GM21723 (cell line): ENCODE results near the gene SP1.
"Not testable (repeated sequence)": the region's sequence is repeated elsewhere in the genome, so short reads cannot be mapped to it uniquely, and the experiment has no call there.

Experiments used
- ATAC-seq: cut with Tn5 transposase; IDR thresholded peaks from one replicate; pipeline ENCODE4 v1.9.1; 2021; ENCODE audit warnings: mild to moderate bottlenecking, moderate library complexity; ENCODE audit not compliant: unreplicated experiment

Gene SP1

GRCh38 chr12:53380104-53380793, at the start of gene SP1:
SP1 (plus strand) TSS chr12:53380176; CDS start chr12:53380292, 116 bp downstream.
- peak; percentile 50 for ATAC-seq

- no peak for ATAC-seq
These were observed 49.3 kb upstream of the SP1 start for GRCh38 chr12:53330671-53331070.

GRCh38 chr12:53332339-53332738, 47.6 kb upstream of the SP1 start:
- ATAC-seq, result not testable (repeated sequence)

GRCh38 chr12:53332744-53333143, 47.2 kb upstream of the SP1 start:
- no peak for ATAC-seq

- ATAC-seq, result no peak
These were observed 46.7 kb upstream of the SP1 start for GRCh38 chr12:53333289-53333688.

GRCh38 chr12:53333845-53334244, 46.1 kb upstream of the SP1 start:
- no peak for ATAC-seq

GRCh38 chr12:53334822-53335221, 45.2 kb upstream of the SP1 start:
- ATAC-seq, result no peak

- ATAC-seq, result no peak
These were observed 43.7 kb upstream of the SP1 start, which contains the start of gene SP7 for GRCh38 chr12:53336181-53336681. SP7 (minus strand) TSS chr12:53336354; CDS start chr12:53335646, 708 bp downstream.

- no peak for ATAC-seq
These were observed 42.0 kb upstream of the SP1 start for GRCh38 chr12:53338017-53338416.

GRCh38 chr12:53338916-53339315, 41.1 kb upstream of the SP1 start:
- ATAC-seq, result no peak

- ATAC-seq, result no peak
These were observed 39.6 kb upstream of the SP1 start for GRCh38 chr12:53340398-53340797.

GRCh38 chr12:53343449-53343848, 36.5 kb upstream of the SP1 start:
- ATAC-seq, result no peak

GRCh38 chr12:53343969-53344368, 36.0 kb upstream of the SP1 start:
- no peak for ATAC-seq

- ATAC-seq, result no peak
These were observed 35.5 kb upstream of the SP1 start for GRCh38 chr12:53344487-53344823.

GRCh38 chr12:53344824-53345485, 35.0 kb upstream of the SP1 start:
- peak; percentile 70 for ATAC-seq

GRCh38 chr12:53345486-53346188, 34.3 kb upstream of the SP1 start:
- peak; percentile 24 for ATAC-seq

- ATAC-seq, result no peak
These were observed 33.5 kb upstream of the SP1 start for GRCh38 chr12:53346491-53346890.

- ATAC-seq, result no peak
These were observed 32.1 kb upstream of the SP1 start for GRCh38 chr12:53347905-53348304.

- peak; percentile 89 for ATAC-seq
These were observed 27.4 kb upstream of the SP1 start for GRCh38 chr12:53352331-53353256.

GRCh38 chr12:53353257-53353655, 26.7 kb upstream of the SP1 start:
- no peak for ATAC-seq

- ATAC-seq, result no peak
These were observed 24.9 kb upstream of the SP1 start for GRCh38 chr12:53355121-53355520.
